ENCODE data around the gene CHRM1.

DNA sequence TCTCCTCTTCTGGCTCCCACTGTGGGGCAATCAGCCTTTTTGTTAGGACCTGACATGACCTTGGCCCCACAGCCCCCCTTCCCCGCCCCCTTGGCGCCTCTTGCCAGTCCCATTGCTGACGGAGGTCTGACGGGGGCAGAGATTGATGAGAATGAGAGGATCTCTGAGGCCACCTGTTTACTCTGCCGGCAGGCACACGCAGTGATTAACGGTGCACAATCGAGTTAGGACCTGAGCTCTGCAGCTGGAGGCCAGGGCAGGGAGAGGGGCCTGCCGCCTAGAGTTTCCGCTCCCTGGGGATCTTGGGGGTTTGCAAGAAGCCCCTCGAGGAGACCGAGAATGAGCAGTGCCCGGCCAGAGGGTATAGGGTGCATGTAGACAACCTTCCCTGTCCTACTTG, 6.8 kb upstream of the CHRM1 start:
- TF ChIP-seq POLR2A (IDR thresholded peaks at IDR 0.05) (no peak), EP300 (IDR thresholded peaks at IDR 0.05) (no peak)
- TF ChIP-seq, protein P1, sequence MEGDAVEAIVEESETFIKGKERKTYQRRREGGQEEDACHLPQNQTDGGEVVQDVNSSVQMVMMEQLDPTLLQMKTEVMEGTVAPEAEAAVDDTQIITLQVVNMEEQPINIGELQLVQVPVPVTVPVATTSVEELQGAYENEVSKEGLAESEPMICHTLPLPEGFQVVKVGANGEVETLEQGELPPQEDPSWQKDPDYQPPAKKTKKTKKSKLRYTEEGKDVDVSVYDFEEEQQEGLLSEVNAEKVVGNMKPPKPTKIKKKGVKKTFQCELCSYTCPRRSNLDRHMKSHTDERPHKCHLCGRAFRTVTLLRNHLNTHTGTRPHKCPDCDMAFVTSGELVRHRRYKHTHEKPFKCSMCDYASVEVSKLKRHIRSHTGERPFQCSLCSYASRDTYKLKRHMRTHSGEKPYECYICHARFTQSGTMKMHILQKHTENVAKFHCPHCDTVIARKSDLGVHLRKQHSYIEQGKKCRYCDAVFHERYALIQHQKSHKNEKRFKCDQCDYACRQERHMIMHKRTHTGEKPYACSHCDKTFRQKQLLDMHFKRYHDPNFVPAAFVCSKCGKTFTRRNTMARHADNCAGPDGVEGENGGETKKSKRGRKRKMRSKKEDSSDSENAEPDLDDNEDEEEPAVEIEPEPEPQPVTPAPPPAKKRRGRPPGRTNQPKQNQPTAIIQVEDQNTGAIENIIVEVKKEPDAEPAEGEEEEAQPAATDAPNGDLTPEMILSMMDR (IDR thresholded peaks at IDR 0.05) = no peak

Data from tibial nerve (tissue), 4 donors.